Thyroid gland (tissue), 4 donors: ENCODE data around the gene PRR20G.

Experiments
- POLR2A ChIP-seq, 2 donors: fragments of 450-650 bp; IDR thresholded peaks; one replicate each; pipeline ENCODE4 v1.6.1; 2017; ENCODE audit warnings: antibody characterized with exemption in 2 of 2, mild to moderate bottlenecking in 2 of 2, moderate library complexity in 1 of 2
- TF ChIP-seq, protein P1 (sequence below), 6 experiments: fragments of 200-600 bp in 3 of 6; fragments of 450-650 bp in 3 of 6; sonication (generic) in 3 of 6; IDR thresholded peaks; one replicate each; pipeline ENCODE4 v1.5.1; 2016 to 2019; ENCODE audit warnings: antibody characterized with exemption in 6 of 6, mild to moderate bottlenecking in 2 of 6, inconsistent platforms in 1 of 6, moderate library complexity in 1 of 6

DNA sequence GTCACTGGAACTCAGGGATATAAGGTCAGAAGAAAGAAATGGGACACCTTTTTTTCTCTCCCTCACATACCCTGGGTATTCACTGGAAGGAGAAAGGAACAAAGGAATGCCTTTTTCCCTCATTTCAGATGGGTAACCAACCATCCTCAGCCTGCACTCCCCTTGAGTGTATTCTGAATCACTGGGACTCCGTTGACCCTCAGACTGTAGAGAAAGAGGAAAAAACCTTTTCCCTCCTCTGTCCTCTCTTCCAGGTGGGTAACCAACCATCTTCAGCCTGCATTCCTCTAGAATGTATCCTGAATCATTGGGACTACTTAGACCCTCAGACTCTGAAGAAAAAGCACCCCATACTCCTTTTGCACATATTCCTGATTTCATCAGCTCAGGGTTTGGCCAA lies 11.4 kb downstream of the PRR20G start:
- TF ChIP-seq, protein P1, sequence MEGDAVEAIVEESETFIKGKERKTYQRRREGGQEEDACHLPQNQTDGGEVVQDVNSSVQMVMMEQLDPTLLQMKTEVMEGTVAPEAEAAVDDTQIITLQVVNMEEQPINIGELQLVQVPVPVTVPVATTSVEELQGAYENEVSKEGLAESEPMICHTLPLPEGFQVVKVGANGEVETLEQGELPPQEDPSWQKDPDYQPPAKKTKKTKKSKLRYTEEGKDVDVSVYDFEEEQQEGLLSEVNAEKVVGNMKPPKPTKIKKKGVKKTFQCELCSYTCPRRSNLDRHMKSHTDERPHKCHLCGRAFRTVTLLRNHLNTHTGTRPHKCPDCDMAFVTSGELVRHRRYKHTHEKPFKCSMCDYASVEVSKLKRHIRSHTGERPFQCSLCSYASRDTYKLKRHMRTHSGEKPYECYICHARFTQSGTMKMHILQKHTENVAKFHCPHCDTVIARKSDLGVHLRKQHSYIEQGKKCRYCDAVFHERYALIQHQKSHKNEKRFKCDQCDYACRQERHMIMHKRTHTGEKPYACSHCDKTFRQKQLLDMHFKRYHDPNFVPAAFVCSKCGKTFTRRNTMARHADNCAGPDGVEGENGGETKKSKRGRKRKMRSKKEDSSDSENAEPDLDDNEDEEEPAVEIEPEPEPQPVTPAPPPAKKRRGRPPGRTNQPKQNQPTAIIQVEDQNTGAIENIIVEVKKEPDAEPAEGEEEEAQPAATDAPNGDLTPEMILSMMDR (IDR thresholded peaks at IDR 0.05), result no peak
- TF ChIP-seq POLR2A (IDR thresholded peaks at IDR 0.05), result no peak
